Measurements from ENCODE around the gene FRMD1.

- no peak for TF ChIP-seq POLR2A (IDR thresholded peaks at IDR 0.05; ENCODE audit: low read length)
- TF ChIP-seq GATA1 (IDR thresholded peaks at IDR 0.05; ENCODE audit: low read depth, low read length): no peak
Observed at GRCh38 chr6:168049706-168050224, 29.2 kb downstream of the FRMD1 start.
